GM23338 (cell line): ENCODE results near the gene USP36. TPM values are rescaled to one million over a fixed set of nuclear protein-coding genes. Genes with fewer than 3 reads are reported as not detected.
A peak's percentile ranks its signal among the peaks of the same experiment; 100 is the strongest.

Source experiments
- ATAC-seq: fragments of 200-7000 bp; cut with Tn5 transposase; 3 replicates; pipeline ENCODE4 v1.9.1; 2020
- DNase-seq: peaks from one replicate; pipeline ENCODE4 v3.0.0-alpha.2; 2015; ENCODE audit warnings: low spot score
- H2AFZ ChIP-seq: fragments of 200-600 bp; sonication (generic); 2 replicates; pipeline ENCODE4 v1.8.0; 2016; ENCODE audit warnings: antibody characterized with exemption, mild to moderate bottlenecking, moderate library complexity
- H3F3A ChIP-seq: fragments of 200-600 bp; sonication (generic); replicated peaks from 2 replicates; pipeline ENCODE4 v1.8.0; 2017; ENCODE audit warnings: antibody characterized with exemption, mixed run types, low read depth
- H3K27ac ChIP-seq: fragments of 200-600 bp; sonication (generic); 2 replicates; pipeline ENCODE4 v1.6.1; 2016; ENCODE audit warnings: low read depth
- H3K27me3 ChIP-seq: fragments of 200-600 bp; sonication (generic); 2 replicates; pipeline ENCODE4 v1.8.0; 2016; ENCODE audit warnings: mild to moderate bottlenecking, mixed run types, moderate library complexity; ENCODE audit not compliant: insufficient read depth
- H3K36me3 ChIP-seq: fragments of 200-600 bp; sonication (generic); 2 replicates; pipeline ENCODE4 v1.8.0; 2016; ENCODE audit warnings: mild to moderate bottlenecking; ENCODE audit not compliant: insufficient read depth
- H3K4me1 ChIP-seq: fragments of 200-600 bp; sonication (generic); 2 replicates; pipeline ENCODE4 v1.8.0; 2016; ENCODE audit warnings: mild to moderate bottlenecking, moderate library complexity; ENCODE audit not compliant: insufficient read depth
- H3K4me2 ChIP-seq: fragments of 200-600 bp; sonication (generic); 2 replicates; pipeline ENCODE4 v1.7.1; 2017; ENCODE audit warnings: mixed run types
- H3K4me3 ChIP-seq: fragments of 200-600 bp; sonication (generic); 2 replicates; pipeline ENCODE4 v1.6.1; 2016; ENCODE audit warnings: mixed run types
- H3K79me2 ChIP-seq: fragments of 200-600 bp; sonication (generic); replicated peaks from 2 replicates; pipeline ENCODE4 v1.8.0; 2017; ENCODE audit warnings: mild to moderate bottlenecking; ENCODE audit not compliant: insufficient read depth
- H3K9me2 ChIP-seq: fragments of 200-600 bp; sonication (generic); 2 replicates; pipeline ENCODE4 v1.8.0; 2017; ENCODE audit not compliant: insufficient read depth
- H4K20me1 ChIP-seq: fragments of 200-600 bp; sonication (generic); replicated peaks from 2 replicates; pipeline ENCODE4 v1.8.0; 2017; ENCODE audit warnings: mild to moderate bottlenecking; ENCODE audit not compliant: insufficient read depth
- H3K27ac Mint-ChIP-seq: 2 replicates; pipeline ENCODE4 v1.8.0; 2020; ENCODE audit warnings: inconsistent platforms, mild to moderate bottlenecking, moderate library complexity, mixed read lengths
- H3K27me3 Mint-ChIP-seq: 3 replicates; pipeline ENCODE4 v1.8.0; 2022; ENCODE audit warnings: low read depth, mild to moderate bottlenecking, moderate library complexity, mixed read lengths, inconsistent platforms; ENCODE audit not compliant: insufficient read depth, poor library complexity
- H3K36me3 Mint-ChIP-seq: 3 replicates; pipeline ENCODE4 v1.8.0; 2021; ENCODE audit warnings: low read depth, mild to moderate bottlenecking, inconsistent platforms, moderate library complexity, mixed read lengths
- H3K4me1 Mint-ChIP-seq: 3 replicates; pipeline ENCODE4 v1.8.0; 2020; ENCODE audit warnings: mild to moderate bottlenecking, inconsistent platforms, mixed read lengths
- H3K4me3 Mint-ChIP-seq: 3 replicates; pipeline ENCODE4 v1.8.0; 2021; ENCODE audit warnings: moderate library complexity, mild to moderate bottlenecking, inconsistent platforms, mixed read lengths
- H3K9me3 Mint-ChIP-seq: 3 replicates; pipeline ENCODE4 v1.8.0; 2020; ENCODE audit warnings: moderate library complexity, mild to moderate bottlenecking, inconsistent platforms, mixed read lengths
- CTCF ChIP-seq, 2 experiments: fragments of 200-600 bp in 1 of 2; sonication (generic) in 1 of 2; conservative IDR thresholded peaks; 2 replicates each; pipeline versions ENCODE4 v1.5.1 to v1.6.1; 2016 to 2017; ENCODE audit warnings: antibody characterized with exemption in 2 of 2, low read depth in 2 of 2, mild to moderate bottlenecking in 2 of 2, moderate library complexity in 1 of 2
- ETS1 ChIP-seq: IDR thresholded peaks from 2 replicates; pipeline ENCODE4 v1.6.1; 2016; ENCODE audit warnings: antibody characterized with exemption
- EZH2 ChIP-seq: fragments of 200-600 bp; sonication (generic); IDR thresholded peaks from one replicate; pipeline ENCODE4 v1.8.0; 2017; ENCODE audit warnings: antibody characterized with exemption, mild to moderate bottlenecking, low read depth; ENCODE audit not compliant: unreplicated experiment
- JUNB ChIP-seq: IDR thresholded peaks from one replicate; pipeline ENCODE4 v1.6.1; 2016; ENCODE audit warnings: antibody characterized with exemption; ENCODE audit not compliant: unreplicated experiment
- NANOG ChIP-seq: IDR thresholded peaks from 2 replicates; pipeline ENCODE4 v1.6.1; 2016; ENCODE audit warnings: antibody characterized with exemption, borderline replicate concordance
- polyA plus RNA-seq: library from polyadenylated mRNA; unstranded; fragments of >200 nt; fragmentation: Nextera tagmentation; extraction: Ambion mirVana; gene quantifications from 2 replicates; pipeline ENCODE4 v1.2.1, GENCODE V29; 2016
- total RNA-seq: library from RNA; depleted of rRNA; stranded (reverse); fragments of >200 nt; shearing (Covaris generic); gene quantifications from 2 replicates; pipeline ENCODE4 v1.2.3, GENCODE V29; 2014
- TF ChIP-seq, protein P1 (sequence below): fragments of 250-450 bp; sonication (Bioruptor Pico); IDR thresholded peaks from 2 replicates; pipeline ENCODE4 v1.5.0; 2020; ENCODE audit warnings: mild to moderate bottlenecking, moderate library complexity

The USP36 gene
- total and polyA plus RNA-seq, 2 experiments from 2014 or later = 36.2 to 55.5 TPM

DNA sequence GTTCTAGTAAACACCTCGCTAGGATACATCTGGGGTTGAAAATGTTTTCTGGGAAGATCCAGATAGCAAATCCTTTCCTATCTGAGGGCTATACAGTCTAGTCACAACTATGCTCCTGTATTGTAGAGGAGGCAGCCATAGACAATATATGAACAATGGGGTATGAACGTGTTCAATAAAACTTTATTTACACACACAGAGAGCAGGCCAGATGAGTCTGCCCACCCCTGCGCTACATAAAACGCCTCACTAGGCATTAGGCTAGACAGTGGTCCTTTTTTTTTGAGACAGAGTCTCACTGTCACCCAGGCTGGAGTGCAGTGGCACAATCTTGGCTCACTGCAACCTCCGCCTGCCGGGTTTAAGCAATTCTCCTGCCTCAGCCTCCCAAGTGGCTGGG lies 11.1 kb downstream of the USP36 start (continued):
- TF ChIP-seq, protein P1, sequence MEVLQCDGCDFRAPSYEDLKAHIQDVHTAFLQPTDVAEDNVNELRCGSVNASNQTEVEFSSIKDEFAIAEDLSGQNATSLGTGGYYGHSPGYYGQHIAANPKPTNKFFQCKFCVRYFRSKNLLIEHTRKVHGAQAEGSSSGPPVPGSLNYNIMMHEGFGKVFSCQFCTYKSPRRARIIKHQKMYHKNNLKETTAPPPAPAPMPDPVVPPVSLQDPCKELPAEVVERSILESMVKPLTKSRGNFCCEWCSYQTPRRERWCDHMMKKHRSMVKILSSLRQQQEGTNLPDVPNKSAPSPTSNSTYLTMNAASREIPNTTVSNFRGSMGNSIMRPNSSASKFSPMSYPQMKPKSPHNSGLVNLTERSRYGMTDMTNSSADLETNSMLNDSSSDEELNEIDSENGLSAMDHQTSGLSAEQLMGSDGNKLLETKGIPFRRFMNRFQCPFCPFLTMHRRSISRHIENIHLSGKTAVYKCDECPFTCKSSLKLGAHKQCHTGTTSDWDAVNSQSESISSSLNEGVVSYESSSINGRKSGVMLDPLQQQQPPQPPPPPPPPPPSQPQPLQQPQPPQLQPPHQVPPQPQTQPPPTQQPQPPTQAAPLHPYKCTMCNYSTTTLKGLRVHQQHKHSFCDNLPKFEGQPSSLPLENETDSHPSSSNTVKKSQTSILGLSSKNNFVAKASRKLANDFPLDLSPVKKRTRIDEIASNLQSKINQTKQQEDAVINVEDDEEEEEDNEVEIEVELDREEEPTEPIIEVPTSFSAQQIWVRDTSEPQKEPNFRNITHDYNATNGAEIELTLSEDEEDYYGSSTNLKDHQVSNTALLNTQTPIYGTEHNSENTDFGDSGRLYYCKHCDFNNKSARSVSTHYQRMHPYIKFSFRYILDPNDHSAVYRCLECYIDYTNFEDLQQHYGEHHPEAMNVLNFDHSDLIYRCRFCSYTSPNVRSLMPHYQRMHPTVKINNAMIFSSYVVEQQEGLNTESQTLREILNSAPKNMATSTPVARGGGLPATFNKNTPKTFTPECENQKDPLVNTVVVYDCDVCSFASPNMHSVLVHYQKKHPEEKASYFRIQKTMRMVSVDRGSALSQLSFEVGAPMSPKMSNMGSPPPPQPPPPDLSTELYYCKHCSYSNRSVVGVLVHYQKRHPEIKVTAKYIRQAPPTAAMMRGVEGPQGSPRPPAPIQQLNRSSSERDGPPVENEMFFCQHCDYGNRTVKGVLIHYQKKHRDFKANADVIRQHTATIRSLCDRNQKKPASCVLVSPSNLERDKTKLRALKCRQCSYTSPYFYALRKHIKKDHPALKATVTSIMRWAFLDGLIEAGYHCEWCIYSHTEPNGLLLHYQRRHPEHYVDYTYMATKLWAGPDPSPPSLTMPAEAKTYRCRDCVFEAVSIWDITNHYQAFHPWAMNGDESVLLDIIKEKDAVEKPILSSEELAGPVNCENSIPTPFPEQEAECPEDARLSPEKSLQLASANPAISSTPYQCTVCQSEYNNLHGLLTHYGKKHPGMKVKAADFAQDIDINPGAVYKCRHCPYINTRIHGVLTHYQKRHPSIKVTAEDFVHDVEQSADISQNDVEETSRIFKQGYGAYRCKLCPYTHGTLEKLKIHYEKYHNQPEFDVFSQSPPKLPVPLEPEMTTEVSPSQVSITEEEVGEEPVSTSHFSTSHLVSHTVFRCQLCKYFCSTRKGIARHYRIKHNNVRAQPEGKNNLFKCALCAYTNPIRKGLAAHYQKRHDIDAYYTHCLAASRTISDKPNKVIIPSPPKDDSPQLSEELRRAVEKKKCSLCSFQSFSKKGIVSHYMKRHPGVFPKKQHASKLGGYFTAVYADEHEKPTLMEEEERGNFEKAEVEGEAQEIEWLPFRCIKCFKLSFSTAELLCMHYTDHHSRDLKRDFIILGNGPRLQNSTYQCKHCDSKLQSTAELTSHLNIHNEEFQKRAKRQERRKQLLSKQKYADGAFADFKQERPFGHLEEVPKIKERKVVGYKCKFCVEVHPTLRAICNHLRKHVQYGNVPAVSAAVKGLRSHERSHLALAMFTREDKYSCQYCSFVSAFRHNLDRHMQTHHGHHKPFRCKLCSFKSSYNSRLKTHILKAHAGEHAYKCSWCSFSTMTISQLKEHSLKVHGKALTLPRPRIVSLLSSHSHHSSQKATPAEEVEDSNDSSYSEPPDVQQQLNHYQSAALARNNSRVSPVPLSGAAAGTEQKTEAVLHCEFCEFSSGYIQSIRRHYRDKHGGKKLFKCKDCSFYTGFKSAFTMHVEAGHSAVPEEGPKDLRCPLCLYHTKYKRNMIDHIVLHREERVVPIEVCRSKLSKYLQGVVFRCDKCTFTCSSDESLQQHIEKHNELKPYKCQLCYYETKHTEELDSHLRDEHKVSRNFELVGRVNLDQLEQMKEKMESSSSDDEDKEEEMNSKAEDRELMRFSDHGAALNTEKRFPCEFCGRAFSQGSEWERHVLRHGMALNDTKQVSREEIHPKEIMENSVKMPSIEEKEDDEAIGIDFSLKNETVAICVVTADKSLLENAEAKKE = no peak
- no peak for TF ChIP-seq JUNB
- TF ChIP-seq ETS1 = no peak
- no peak for TF ChIP-seq EZH2

DNA sequence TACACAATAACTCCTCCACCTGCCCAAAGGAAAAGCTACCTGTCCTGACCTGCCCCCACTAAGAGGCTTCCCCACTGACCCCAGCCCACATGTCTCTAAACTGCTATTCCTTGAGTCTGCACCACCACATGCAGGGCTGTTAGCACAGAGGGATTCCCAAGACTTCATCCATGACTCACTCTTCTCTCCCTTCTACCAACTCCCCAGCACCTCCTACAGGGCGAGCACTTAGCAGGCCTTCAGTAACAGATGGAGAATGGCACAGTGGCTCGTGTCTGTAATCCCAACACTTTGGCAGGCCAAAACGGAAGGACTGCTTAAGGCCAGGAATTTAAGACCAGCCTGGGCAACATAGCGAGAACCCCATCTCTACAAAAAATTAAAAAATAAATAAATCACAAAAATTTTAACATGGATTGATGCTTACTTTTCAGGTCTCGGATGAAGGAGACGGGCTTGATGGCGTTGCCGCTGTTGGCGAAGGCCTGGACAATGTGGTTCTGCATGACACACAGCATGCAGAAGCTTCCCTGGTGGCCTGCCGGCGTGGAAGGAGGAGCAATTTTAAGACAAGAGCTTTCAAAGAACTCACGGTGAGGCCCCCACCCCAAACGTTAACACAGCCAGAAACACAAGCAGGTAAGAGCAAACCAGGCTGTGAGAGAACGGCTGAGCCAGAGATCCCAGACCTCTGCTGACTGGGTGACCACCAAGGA lies 12.0 kb downstream of the USP36 start:
- Mint-ChIP-seq H3K9me3 (no peaks in the 10 kb centered on the region), H3K4me1 (no peaks in the 10 kb centered on the region), H3K4me3 (no peak overlapping the region), H3K27ac (peak overlapping the region; percentile 74), H3K27me3 (peaks cover 1% of the 10 kb centered on the region), H3K36me3 (peaks cover 88% of the 10 kb centered on the region)
- Histone ChIP-seq H3K27ac (no peak overlapping the region), H3F3A (no peaks in the 10 kb centered on the region), H3K79me2 (peaks cover 54% of the 10 kb centered on the region), H3K4me3 (no peak overlapping the region), H2AFZ (no peak overlapping the region), H4K20me1 (peaks cover 54% of the 10 kb centered on the region), H3K36me3 (peaks cover 52% of the 10 kb centered on the region), H3K9me2 (no peaks in the 10 kb centered on the region), H3K4me2 (no peak overlapping the region), H3K27me3 (no peaks in the 10 kb centered on the region), H3K4me1 (no peaks in the 10 kb centered on the region)
- DNase-seq = peak; percentile 30
- TF ChIP-seq CTCF (conservative IDR thresholded peaks at IDR 0.05; ENCODE audit: low read depth in 2 of 2) = peak; percentile 17 to 44; a peak in 2 of 4 replicates
- no peak for TF ChIP-seq JUNB
- TF ChIP-seq NANOG = no peak
- ATAC-seq = peak; percentile 80
